T1000 (cell line): Measurements from ENCODE around the gene SLC35D3.
"Not testable (repeated sequence)": the region's sequence is repeated elsewhere in the genome, so short reads cannot be mapped to it uniquely, and the experiment has no call there.

Experiments
- DNase-seq: peaks from one replicate; lab custom pipeline; 2025; ENCODE audit warnings: mixed read lengths; lab: John Stamatoyannopoulos, UW

The SLC35D3 gene

DNA sequence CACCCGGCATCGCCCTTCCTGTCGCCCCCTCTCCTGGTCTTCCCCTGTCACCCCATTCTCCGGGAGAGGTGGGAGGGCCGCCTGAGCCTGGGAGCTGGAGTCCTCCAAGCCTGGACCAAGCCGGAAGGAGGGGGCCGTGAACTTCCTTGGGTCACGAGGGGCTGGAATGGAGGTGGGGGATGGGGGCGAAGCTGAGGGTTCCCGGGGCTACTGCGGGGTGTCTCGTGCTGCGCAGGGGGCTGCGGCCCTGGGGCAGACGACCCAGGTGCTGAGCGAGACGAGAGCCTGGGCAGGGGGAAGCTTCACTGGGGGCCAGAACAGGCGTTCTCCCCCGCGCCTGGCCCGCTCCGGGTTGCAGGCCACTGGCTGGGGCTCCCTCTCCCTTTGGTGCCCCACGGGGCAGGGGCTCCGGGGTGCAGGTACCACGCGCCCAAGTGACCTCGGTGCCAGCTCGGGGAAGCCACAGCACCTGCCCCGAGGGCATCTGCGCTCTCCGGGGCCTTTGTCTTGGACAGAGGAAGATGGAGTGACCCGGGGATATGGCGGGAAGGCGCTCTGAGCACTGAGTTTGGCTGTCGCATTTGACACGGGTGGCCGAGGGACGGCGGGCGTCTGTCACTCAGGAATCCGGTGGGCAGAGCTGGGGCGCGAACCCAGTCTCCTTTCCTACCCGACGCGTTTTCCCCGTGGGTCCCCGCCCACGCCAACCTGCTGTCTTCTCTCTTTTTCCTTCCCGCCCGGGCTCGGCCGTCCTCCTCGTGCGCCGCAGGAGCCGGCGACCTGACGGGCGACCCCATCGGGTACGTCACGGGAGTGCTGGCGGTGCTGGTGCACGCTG is 1.2 kb downstream of the SLC35D3 start:
- no peak for DNase-seq

DNA sequence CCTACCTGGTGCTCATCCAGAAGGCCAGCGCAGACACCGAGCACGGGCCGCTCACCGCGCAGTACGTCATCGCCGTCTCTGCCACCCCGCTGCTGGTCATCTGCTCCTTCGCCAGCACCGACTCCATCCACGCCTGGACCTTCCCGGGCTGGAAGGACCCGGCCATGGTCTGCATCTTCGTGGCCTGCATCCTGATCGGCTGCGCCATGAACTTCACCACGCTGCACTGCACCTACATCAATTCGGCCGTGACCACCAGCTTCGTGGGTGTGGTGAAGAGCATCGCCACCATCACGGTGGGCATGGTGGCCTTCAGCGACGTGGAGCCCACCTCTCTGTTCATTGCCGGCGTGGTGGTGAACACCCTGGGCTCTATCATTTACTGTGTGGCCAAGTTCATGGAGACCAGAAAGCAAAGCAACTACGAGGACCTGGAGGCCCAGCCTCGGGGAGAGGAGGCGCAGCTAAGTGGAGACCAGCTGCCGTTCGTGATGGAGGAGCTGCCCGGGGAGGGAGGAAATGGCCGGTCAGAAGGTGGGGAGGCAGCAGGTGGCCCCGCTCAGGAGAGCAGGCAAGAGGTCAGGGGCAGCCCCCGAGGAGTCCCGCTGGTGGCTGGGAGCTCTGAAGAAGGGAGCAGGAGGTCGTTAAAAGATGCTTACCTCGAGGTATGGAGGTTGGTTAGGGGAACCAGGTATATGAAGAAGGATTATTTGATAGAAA is 2.0 kb downstream of the SLC35D3 start:
- DNase-seq, result no peak

GRCh38 chr6:136926383-136926782 is 4.3 kb downstream of the SLC35D3 start:
- no peak for DNase-seq

- no peak for DNase-seq
Observed at GRCh38 chr6:136927292-136927691, 5.2 kb downstream of the SLC35D3 start.

- no peak for DNase-seq
Observed at GRCh38 chr6:136930528-136930927, 8.4 kb downstream of the SLC35D3 start.

- DNase-seq, result no peak
Observed at GRCh38 chr6:136932599-136932998, 10.5 kb downstream of the SLC35D3 start.

DNA sequence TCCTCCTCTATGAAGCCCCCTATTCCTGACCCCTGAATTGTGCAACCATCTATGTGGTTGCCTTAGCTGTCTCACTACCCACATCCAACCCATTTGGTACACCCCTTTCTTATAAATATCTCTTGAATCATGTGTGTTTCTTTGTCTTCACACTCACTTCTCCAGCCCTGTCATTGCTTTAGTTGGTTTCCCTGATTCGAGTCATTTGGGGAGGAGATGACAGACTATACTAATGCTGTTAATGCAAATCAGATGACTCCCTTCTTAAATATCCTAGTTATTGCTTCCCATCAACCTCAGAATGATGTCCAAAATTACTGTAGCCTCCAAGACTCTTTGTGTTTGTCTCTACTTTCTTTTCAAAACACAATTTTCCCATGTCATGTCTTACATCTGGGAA is 23.0 kb downstream of the SLC35D3 start:
- no peak for DNase-seq

DNA sequence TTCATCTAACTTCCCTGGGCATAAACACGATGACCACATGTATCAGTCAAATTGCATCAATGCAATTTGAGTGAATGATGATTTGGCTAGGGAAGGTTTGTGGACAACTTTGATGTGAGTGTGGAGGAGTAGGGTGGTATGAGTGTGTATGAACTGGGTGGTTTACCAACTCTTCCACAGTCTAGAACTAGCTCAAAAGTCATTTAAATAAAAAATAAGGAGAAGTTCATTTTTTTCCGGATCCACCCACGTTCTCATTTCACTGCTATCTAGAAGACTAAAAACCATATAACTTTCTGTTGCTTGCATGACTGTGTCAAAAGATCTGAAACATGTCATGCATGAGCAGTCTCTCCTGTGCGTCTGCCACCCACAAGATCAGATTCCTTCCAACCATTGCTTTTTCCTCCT is 23.6 kb downstream of the SLC35D3 start:
- DNase-seq, result no peak

DNA sequence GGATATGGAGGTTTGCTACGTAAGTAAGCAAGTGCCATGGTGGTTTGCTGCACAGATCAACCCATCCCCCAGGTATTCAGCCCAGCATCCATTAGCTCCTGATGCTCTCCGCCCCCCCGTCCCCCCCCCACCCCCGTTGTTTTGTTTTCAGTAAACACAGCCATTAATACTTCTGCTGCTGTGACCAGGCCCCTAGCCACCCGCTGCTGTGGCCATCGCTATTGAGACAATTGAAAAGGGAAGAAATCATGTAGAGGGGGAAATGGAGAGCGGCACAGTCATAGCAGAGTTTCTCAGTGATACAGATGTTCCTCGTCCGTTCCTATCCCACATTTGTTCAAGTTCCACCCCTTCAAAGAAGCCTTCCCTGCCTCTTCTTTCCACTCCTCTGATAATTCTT is 24.9 kb downstream of the SLC35D3 start:
- no peak for DNase-seq

- DNase-seq, result not testable (repeated sequence)
Observed at GRCh38 chr6:136949957-136950356, 27.9 kb downstream of the SLC35D3 start.

- DNase-seq, result no peak
Observed at GRCh38 chr6:136950436-136951126, 28.5 kb downstream of the SLC35D3 start.

DNA sequence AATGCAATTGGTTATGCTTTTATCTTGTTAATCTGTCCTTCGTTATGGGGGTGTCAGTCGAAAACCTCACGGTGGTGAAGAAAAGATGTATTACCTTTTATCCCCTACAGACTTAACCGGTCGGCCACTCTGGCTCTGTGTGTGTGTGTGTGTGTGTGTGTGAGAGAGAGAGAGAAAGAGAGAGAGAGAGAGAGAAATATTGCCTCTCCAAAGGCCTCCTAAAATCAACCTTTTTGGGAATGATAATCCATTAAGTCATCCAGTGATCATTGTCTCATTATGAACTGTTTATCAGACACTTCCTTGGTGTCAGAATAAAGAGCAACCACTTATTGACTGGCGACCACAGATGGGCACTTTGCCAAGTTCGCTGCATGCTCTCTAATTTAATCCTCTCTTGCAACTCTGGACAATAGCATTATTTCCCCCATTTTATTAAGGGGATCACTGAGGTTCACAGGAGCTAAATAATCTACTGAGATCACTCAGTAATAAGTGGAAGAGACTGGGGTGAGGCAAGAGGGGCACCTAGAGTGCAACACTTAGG is 30.7 kb downstream of the SLC35D3 start:
- no peak for DNase-seq

GRCh38 chr6:136955123-136955522 is 33.0 kb downstream of the SLC35D3 start:
- no peak for DNase-seq

DNA sequence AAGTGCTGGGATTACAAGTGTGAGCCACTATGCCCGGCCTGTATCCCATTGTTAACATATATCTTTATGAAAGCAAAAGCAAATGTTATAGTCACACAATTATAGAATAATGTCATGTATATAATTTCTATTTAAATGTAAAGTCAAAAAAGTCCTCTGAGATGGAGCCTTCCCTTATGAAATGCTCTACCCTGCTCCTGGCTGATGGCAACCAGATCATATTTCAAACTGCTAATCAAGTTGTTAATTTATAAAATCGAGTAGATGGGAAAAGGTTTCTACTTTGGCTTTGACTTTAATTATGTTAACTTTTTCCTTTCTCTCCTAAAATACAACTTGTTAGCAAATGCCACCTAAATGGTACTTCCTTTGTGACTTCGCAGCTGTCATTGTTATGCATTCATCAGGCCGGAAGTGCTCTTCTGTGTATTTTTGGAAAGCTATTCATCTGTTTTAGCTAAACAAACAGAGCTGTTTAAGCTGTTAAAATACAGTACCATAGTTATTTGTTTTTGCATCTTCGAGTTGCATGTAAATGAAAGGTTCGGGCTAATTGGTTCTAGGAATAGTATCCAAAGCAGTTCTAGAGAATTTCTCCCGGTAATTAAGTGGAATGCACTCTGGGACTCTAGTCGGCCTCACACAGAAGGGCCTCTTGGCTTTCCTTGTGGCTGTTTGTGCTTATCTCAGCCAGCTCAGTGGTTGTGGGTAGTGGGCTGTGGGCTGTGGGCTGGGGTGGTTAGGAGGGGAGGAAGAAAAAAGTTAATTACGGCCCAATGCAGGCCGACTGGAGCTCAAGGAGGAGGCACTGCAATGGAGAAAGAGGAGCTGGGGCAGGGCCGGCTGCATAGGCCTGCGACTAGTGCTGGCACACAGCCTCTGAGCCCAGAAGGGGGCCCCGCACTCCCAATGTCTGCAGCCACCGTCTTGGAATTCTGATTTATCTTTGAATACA is 34.8 kb downstream of the SLC35D3 start:
- DNase-seq, result no peak

DNA sequence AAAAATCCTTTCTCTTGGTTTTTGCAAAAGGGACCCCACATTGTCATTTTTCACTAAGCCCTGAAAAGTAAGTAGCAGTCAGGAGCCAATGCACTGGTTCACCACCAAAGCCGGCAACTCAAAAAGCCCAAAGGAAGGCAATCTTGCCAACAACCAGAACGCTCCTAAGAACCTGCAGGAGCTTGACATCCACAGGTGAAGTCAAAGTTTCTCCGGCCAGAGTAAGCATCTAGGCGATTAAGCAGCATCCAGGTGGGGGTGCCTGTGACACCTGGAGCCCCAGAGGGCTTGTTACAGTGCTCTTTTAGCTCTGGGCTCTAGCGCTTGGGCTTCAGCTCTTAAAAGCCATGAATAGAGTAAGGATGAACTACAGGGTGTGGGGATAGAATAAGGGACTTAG is 36.1 kb downstream of the SLC35D3 start:
- DNase-seq, result no peak

DNA sequence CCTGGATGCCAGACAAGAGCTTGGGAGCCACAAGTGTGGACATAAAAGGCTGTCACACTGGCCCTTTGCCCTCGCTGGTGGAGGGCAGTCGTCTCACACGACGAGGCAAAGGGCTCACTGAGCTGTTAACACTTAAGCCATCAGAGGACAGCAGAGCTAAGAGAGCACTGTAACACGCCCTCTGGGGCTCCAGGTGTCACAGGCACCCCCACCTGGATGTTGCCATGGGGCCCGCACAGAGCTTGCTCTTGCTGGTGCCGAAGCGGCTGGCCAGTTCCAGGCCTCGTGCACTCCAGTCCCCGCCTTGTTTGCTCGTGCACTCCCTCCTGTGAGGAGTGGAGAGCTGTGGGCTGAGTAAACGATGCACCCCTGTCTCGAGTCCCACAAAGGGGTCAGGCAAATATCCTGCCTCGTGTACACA is 37.4 kb downstream of the SLC35D3 start:
- no peak for DNase-seq

DNA sequence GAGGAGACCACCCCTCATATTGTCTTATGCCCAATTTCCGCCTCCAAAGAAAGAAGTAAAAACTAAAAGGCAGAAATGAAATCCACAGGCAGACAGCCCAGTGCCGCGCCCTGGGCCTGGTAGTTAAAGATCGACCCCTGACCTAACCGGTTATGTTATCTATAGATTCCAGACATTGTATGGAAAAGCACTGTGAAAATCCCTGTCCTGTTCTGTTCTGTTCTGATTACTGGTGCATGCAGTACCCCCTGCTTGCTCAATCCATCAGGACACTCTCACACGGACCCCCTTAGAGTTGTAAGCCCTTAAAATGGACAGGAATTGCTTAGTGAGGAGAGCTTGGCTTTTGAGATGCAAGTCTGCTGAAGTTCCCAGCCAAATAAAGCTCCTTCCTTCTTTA is 37.8 kb downstream of the SLC35D3 start:
- DNase-seq, result not testable (repeated sequence)

DNA sequence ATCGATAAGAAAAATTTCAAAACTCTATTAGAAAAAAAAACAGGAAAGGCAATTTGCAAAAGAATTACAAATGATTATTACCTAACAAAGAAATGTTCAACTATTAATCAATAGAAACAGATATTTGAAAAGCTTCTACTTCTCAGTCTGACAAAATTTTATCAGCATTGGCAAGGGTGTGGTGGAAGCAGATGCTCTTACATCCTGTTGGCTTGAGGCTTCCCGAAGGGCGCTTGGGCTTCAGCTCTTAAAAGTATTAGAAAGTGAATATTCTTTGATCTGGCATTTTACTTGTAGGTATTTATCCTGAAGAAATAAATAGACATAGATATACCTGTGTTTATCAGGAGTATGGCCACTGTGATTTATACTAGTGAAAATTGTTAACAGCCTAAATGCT is 38.7 kb downstream of the SLC35D3 start:
- DNase-seq, result no peak

DNA sequence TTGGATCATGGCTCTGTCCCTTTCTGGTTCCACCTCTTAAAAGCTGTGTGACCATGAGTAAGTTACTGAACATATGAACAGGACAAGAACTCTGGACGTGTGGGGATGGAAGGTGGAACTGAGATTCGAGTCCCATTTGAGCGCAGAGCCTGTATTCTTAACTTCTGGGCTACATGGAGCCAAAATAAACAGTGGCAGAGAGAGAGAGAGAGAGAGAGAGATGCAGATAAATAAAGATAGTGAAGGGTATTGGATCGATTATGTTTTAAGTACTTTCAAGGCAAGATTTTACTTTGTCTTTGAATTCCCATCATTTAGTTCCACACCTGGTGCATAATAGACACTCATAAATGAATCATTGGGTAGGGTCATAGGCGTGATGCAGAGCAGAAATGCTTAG is 39.7 kb downstream of the SLC35D3 start:
- no peak for DNase-seq

DNA sequence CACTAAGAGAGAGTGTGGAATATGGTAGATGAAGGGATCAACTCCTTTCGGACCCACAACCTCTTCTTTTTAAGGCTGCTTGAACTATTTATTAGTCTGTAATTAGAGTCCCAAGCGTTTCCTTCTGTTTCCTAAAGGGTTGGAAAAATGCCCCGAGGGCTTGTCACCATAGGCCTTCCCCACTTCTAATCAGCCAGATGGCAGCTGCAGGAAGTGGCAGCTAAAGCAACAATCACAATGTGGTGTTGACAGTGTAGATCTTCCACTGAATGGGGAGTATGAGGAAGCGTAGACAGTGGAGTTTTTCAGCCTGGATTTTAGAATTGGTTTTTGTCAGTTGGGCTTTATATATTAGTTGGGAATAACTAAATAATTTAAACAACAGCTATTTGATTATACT is 40.6 kb downstream of the SLC35D3 start:
- no peak for DNase-seq

- no peak for DNase-seq
Observed at GRCh38 chr6:136963259-136963658, 41.2 kb downstream of the SLC35D3 start.
